GM12878 (cell line): ENCODE measurements around the gene CA6. TPM values are rescaled to one million over a fixed set of nuclear protein-coding genes. Genes with fewer than 3 reads are reported as not detected.

Source experiments
- ATAC-seq: fragments of 200-7000 bp; cut with Tn5 transposase; 3 replicates; pipeline ENCODE4 v1.9.1; 2020; ENCODE audit warnings: mild to moderate bottlenecking, moderate library complexity
- BruUV-seq: library from RNA; stranded (reverse); fragments of 400-500 nt; replicated peaks from 2 replicates; lab custom pipeline; 2021; lab: Mats Ljungman, UMichigan
- CTCF ChIA-PET: fragments of 300-600 bp; sonication (Branson Sonifier 250); formaldehyde crosslinking; extraction: SDS; loops from one replicate; lab custom pipeline; 2021; ENCODE audit warnings: inconsistent platforms; lab: Yijun Ruan, JAX
- POLR2A ChIA-PET: fragments of 350-600 bp; formaldehyde crosslinking; extraction: SDS; loops from one replicate; lab custom pipeline; 2021; ENCODE audit warnings: inconsistent platforms; lab: Charles Lee
- RAD21 ChIA-PET: fragments of 300-600 bp; sonication (Branson Sonifier 250); formaldehyde crosslinking; loops from one replicate; lab custom pipeline; 2023; ENCODE audit warnings: antibody characterized with exemption; ENCODE audit not compliant: unreplicated experiment; lab: Charles Lee
- SMC1A ChIA-PET: fragments of 300-600 bp; sonication (Branson Sonifier 250); formaldehyde crosslinking; loops from one replicate; lab custom pipeline; 2023; ENCODE audit not compliant: unreplicated experiment, uncharacterized antibody; lab: Charles Lee
- DNase-seq: peaks from one replicate; pipeline ENCODE4 v3.0.0-alpha.2; 2011; ENCODE audit warnings: low read depth, low spot score
- FAIRE-seq: peaks from 3 replicates; lab custom pipeline; 2011; peaks lifted over from hg19 to GRCh38; lab: Jason Lieb, UNC
- H2AFZ ChIP-seq: 2 replicates; pipeline ENCODE4 v1.6.0; 2011; ENCODE audit warnings: low read depth, low read length, control low read depth; ENCODE audit not compliant: control insufficient read depth
- H3K27ac ChIP-seq: 2 replicates; pipeline ENCODE4 v1.5.1; 2011; ENCODE audit warnings: control low read depth; ENCODE audit not compliant: control insufficient read depth, insufficient read depth
- H3K27me3 ChIP-seq, 2 experiments: replicated peaks in 1 of 2; 2 replicates each; pipeline versions ENCODE4 v1.6.0 to v1.6.1; 2011; ENCODE audit warnings: low read length in 1 of 2; ENCODE audit not compliant: control insufficient read depth in 2 of 2, insufficient read depth in 2 of 2
- H3K36me3 ChIP-seq, 2 experiments: 2 replicates each; pipeline ENCODE4 v1.5.1; 2011; ENCODE audit warnings: low read length in 1 of 2; ENCODE audit not compliant: control insufficient read depth in 2 of 2, insufficient read depth in 2 of 2
- H3K4me1 ChIP-seq: 2 replicates; pipeline ENCODE4 v1.6.1; 2011; ENCODE audit warnings: mild to moderate bottlenecking, low read length, moderate library complexity, mixed read lengths; ENCODE audit not compliant: control insufficient read depth, insufficient read depth
- H3K4me2 ChIP-seq: 2 replicates; pipeline ENCODE4 v1.6.0; 2011; ENCODE audit warnings: control low read depth; ENCODE audit not compliant: control insufficient read depth, insufficient read depth
- H3K4me3 ChIP-seq: fragments of 200-600 bp; sonication (generic); 2 replicates; pipeline ENCODE4 v1.5.1; 2016
- H3K79me2 ChIP-seq: 2 replicates; pipeline ENCODE4 v1.6.0; 2011; ENCODE audit warnings: low read length; ENCODE audit not compliant: control insufficient read depth, insufficient read depth
- H3K9ac ChIP-seq: 2 replicates; pipeline ENCODE4 v1.8.0; 2011; ENCODE audit warnings: low read length, control low read depth, mixed read lengths; ENCODE audit not compliant: control insufficient read depth, insufficient read depth
- H3K9me3 ChIP-seq: replicated peaks from 3 replicates; pipeline ENCODE4 v1.5.1; 2011; ENCODE audit warnings: mild to moderate bottlenecking, low read length; ENCODE audit not compliant: control insufficient read depth, insufficient read depth
- H4K20me1 ChIP-seq: 2 replicates; pipeline ENCODE4 v1.6.0; 2011; ENCODE audit not compliant: control insufficient read depth, insufficient read depth
- WGBS: methylation state at CpG from one replicate; pipeline ENCODE4 v1.1.6; 2016; ENCODE audit warnings: low lambda C conversion rate; ENCODE audit not compliant: insufficient replicate concordance, insufficient coverage; ENCODE audit errors: missing lambda C conversion rate; 5-methylcytosine and 5-hydroxymethylcytosine counted together
- in situ Hi-C: fragments of 300-500 bp; cut with MboI; formaldehyde crosslinking; loops from 9 replicates; pipeline ENCODE4 v1.14.3; 2018; ENCODE audit warnings: mixed read lengths
- intact Hi-C: fragments of 100-400 bp; cut with micrococcal nuclease; formaldehyde crosslinking; loops from one replicate; pipeline ENCODE4 v1.14.2; 2022; ENCODE audit not compliant: unreplicated experiment
- polyA plus RNA-seq, 11 experiments: library from polyadenylated mRNA; depleted of rRNA in 4 of 11; unstranded in 6 of 11; stranded (reverse) in 5 of 11; fragments of >200 nt; fragmentation: Nextera tagmentation in 4 of 11; fragmentation: Illumina TruSeq in 1 of 11; extraction: Ambion mirVana in 4 of 11; extraction: Trizol in 1 of 11; gene quantifications; 1 replicate in 1 of 11; 2 replicates in 10 of 11; pipeline versions ENCODE4 v1.2.1 to v1.2.3, GENCODE V29; 2011 to 2016; ENCODE audit warnings: inconsistent platforms in 2 of 11, missing spikeins in 2 of 11, low read depth in 1 of 11
- small RNA-seq: library from RNA; depleted of rRNA; stranded (forward); fragments of <200 nt; gene quantifications from one replicate; pipeline ENCODE3, GENCODE V24; 2014
- total RNA-seq, 4 experiments: library from RNA; depleted of rRNA in 3 of 4; stranded (reverse); fragments of >200 nt in 3 of 4; fragmentation: Illumina TruSeq in 1 of 4; extraction: Trizol in 1 of 4; gene quantifications; 2 replicates each; pipeline versions ENCODE4 v1.2.1 to v1.2.3, GENCODE V29; 2013 to 2021
- TF ChIP-seq, protein P1 (sequence below): fragments of 450-650 bp; IDR thresholded peaks from 2 replicates; pipeline ENCODE4 v1.6.1; 2017; ENCODE audit warnings: mild to moderate bottlenecking, moderate library complexity

The CA6 gene
- total and polyA plus RNA-seq, 10 of the 15 experiments (the other 5 are each of a cell fraction or from before 2014, with no cell fraction given): not detected

DNA sequence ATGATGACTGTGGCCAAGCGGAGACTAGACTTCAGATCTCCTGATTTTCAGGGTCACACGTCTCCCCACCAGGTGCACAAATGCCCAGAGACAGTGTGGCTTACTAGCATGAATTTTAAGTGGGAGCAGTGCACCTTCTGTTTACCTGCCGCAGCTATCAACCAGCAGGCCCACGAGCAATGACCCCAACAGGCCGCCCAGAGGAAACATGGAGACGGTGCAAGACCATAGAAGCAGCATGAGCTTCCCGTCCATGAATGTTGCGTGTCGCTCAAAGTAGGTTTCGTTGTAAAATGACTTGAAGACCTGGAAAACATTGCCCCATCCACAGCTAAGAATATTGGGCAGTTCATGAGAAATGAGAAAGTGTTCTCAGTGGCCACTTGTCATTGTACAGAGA lies 77.1 kb downstream of the CA6 start:
- TF ChIP-seq, protein P1, sequence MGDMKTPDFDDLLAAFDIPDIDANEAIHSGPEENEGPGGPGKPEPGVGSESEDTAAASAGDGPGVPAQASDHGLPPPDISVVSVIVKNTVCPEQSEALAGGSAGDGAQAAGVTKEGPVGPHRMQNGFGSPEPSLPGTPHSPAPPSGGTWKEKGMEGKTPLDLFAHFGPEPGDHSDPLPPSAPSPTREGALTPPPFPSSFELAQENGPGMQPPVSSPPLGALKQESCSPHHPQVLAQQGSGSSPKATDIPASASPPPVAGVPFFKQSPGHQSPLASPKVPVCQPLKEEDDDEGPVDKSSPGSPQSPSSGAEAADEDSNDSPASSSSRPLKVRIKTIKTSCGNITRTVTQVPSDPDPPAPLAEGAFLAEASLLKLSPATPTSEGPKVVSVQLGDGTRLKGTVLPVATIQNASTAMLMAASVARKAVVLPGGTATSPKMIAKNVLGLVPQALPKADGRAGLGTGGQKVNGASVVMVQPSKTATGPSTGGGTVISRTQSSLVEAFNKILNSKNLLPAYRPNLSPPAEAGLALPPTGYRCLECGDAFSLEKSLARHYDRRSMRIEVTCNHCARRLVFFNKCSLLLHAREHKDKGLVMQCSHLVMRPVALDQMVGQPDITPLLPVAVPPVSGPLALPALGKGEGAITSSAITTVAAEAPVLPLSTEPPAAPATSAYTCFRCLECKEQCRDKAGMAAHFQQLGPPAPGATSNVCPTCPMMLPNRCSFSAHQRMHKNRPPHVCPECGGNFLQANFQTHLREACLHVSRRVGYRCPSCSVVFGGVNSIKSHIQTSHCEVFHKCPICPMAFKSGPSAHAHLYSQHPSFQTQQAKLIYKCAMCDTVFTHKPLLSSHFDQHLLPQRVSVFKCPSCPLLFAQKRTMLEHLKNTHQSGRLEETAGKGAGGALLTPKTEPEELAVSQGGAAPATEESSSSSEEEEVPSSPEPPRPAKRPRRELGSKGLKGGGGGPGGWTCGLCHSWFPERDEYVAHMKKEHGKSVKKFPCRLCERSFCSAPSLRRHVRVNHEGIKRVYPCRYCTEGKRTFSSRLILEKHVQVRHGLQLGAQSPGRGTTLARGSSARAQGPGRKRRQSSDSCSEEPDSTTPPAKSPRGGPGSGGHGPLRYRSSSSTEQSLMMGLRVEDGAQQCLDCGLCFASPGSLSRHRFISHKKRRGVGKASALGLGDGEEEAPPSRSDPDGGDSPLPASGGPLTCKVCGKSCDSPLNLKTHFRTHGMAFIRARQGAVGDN: no peak
- H4K20me1 ChIP-seq: no peaks in the 10 kb centered on the region; the same call in 1 of the 2 replicates
- ATAC-seq (no peak), DNase-seq (no peak), FAIRE-seq (no peak)
- no peak overlapping the region for H3K4me2 ChIP-seq
- no peak overlapping the region for H3K4me3 ChIP-seq
- ChIA-PET SMC1A (no interaction called here), RAD21 (no interaction called here), POLR2A (no interaction called here), CTCF (no interaction called here)
- no peak overlapping the region for H3K27ac ChIP-seq
- H2AFZ ChIP-seq: no peak overlapping the region
- no peaks in the 10 kb centered on the region for H3K27me3 ChIP-seq
- intact Hi-C loops: no loop called here
- H3K4me1 ChIP-seq: no peaks in the 10 kb centered on the region
- in situ Hi-C loops: no loop called here
- BruUV-seq: no TSS peak
- no peaks in the 10 kb centered on the region for H3K79me2 ChIP-seq
- H3K9ac ChIP-seq: no peak overlapping the region
- WGBS: 72% methylated on average over 10 of the region's 10 CpGs
- H3K9me3 ChIP-seq: no peaks in the 10 kb centered on the region
- H3K36me3 ChIP-seq: no peaks in the 10 kb centered on the region

Small RNA genes within 50 kb of the gene (small RNA-seq; reads per million reads assigned to genes)
- gene AL139415.2 (not detected), gene RN7SL451P (not detected)

Other genes starting within 250 kb of the CA6 start
- gene RERE, start 128.2 kb upstream of the CA6 start, total RNA-seq (2014; rRNA removed): 27.6 and 41.7 TPM in 2 replicates
- 14.6 and 20.3 TPM in 2 replicates for gene RERE, start 128.2 kb upstream of the CA6 start, total RNA-seq (2014; rRNA removed; fragmentation: Illumina TruSeq; extraction: Trizol)
- 58.9 and 60.5 TPM in 2 replicates for gene RERE, start 128.2 kb upstream of the CA6 start, total RNA-seq (2021)
- 7.0 and 8.9 TPM in 2 replicates for gene RERE, start 128.2 kb upstream of the CA6 start, polyA plus RNA-seq (2011; rRNA removed)
- 21.2 and 25.3 TPM in 2 replicates for gene RERE, start 128.2 kb upstream of the CA6 start, polyA plus RNA-seq (2014; fragmentation: Illumina TruSeq; extraction: Trizol)
- 1 to 10 TPM; 5.2 to 5.9 TPM for gene RERE, start 128.2 kb upstream of the CA6 start, polyA plus RNA-seq (2014; fragmentation: Nextera tagmentation; extraction: Ambion mirVana)
- gene RERE, start 128.2 kb upstream of the CA6 start, polyA plus RNA-seq (2014; rRNA removed): 20.9 and 23.0 TPM in 2 replicates
- 10 to 100 TPM; 15.8 to 20.2 TPM for gene RERE, start 128.2 kb upstream of the CA6 start, polyA plus RNA-seq (2016; fragmentation: Nextera tagmentation; extraction: Ambion mirVana)
- 2,091 and 2,104 TPM in 2 replicates for gene ENO1, start 67.2 kb upstream of the CA6 start, total RNA-seq (2014; rRNA removed)
- gene ENO1, start 67.2 kb upstream of the CA6 start, total RNA-seq (2014; rRNA removed; fragmentation: Illumina TruSeq; extraction: Trizol): 1,863 and 1,937 TPM in 2 replicates
- 1,850 and 1,883 TPM in 2 replicates for gene ENO1, start 67.2 kb upstream of the CA6 start, total RNA-seq (2021)
- gene ENO1, start 67.2 kb upstream of the CA6 start, polyA plus RNA-seq (2011; rRNA removed): 3,232 and 3,745 TPM in 2 replicates
- gene ENO1, start 67.2 kb upstream of the CA6 start, polyA plus RNA-seq (2014; fragmentation: Illumina TruSeq; extraction: Trizol): 1,358 and 1,983 TPM in 2 replicates
- gene ENO1, start 67.2 kb upstream of the CA6 start, polyA plus RNA-seq (2014; fragmentation: Nextera tagmentation; extraction: Ambion mirVana): 1,000 to 10,000 TPM; 3,300 to 4,219 TPM
- 1,935 and 1,951 TPM in 2 replicates for gene ENO1, start 67.2 kb upstream of the CA6 start, polyA plus RNA-seq (2014; rRNA removed)
- 1,000 to 10,000 TPM; 2,558 to 2,669 TPM for gene ENO1, start 67.2 kb upstream of the CA6 start, polyA plus RNA-seq (2016; fragmentation: Nextera tagmentation; extraction: Ambion mirVana)
- not detected in 2 replicates for gene SLC2A7, start 80.6 kb downstream of the CA6 start, total RNA-seq (2014; rRNA removed)
- gene SLC2A7, start 80.6 kb downstream of the CA6 start, total RNA-seq (2014; rRNA removed; fragmentation: Illumina TruSeq; extraction: Trizol): not detected in 2 replicates
- gene SLC2A7, start 80.6 kb downstream of the CA6 start, total RNA-seq (2021): not detected in 2 replicates
- gene SLC2A7, start 80.6 kb downstream of the CA6 start, polyA plus RNA-seq (2011; rRNA removed): not detected in 2 replicates
- not detected in 2 replicates for gene SLC2A7, start 80.6 kb downstream of the CA6 start, polyA plus RNA-seq (2014; fragmentation: Illumina TruSeq; extraction: Trizol)
- gene SLC2A7, start 80.6 kb downstream of the CA6 start, polyA plus RNA-seq (2014; fragmentation: Nextera tagmentation; extraction: Ambion mirVana): not detected
- not detected in 2 replicates for gene SLC2A7, start 80.6 kb downstream of the CA6 start, polyA plus RNA-seq (2014; rRNA removed)
- not detected for gene SLC2A7, start 80.6 kb downstream of the CA6 start, polyA plus RNA-seq (2016; fragmentation: Nextera tagmentation; extraction: Ambion mirVana)
- gene SLC2A5, start 123.8 kb downstream of the CA6 start, total RNA-seq (2014; rRNA removed): 20.1 and 24.2 TPM in 2 replicates
- gene SLC2A5, start 123.8 kb downstream of the CA6 start, total RNA-seq (2014; rRNA removed; fragmentation: Illumina TruSeq; extraction: Trizol): 10.6 and 12.3 TPM in 2 replicates
- 30.9 and 32.3 TPM in 2 replicates for gene SLC2A5, start 123.8 kb downstream of the CA6 start, total RNA-seq (2021)
- gene SLC2A5, start 123.8 kb downstream of the CA6 start, polyA plus RNA-seq (2011; rRNA removed): 60.0 and 76.6 TPM in 2 replicates
- 28.7 and 37.7 TPM in 2 replicates for gene SLC2A5, start 123.8 kb downstream of the CA6 start, polyA plus RNA-seq (2014; fragmentation: Illumina TruSeq; extraction: Trizol)
- 1 to 10 TPM; 4.5 to 5.2 TPM for gene SLC2A5, start 123.8 kb downstream of the CA6 start, polyA plus RNA-seq (2014; fragmentation: Nextera tagmentation; extraction: Ambion mirVana)
- gene SLC2A5, start 123.8 kb downstream of the CA6 start, polyA plus RNA-seq (2014; rRNA removed): 24.7 and 27.4 TPM in 2 replicates
- 10 to 100 TPM; 19.9 to 23.5 TPM for gene SLC2A5, start 123.8 kb downstream of the CA6 start, polyA plus RNA-seq (2016; fragmentation: Nextera tagmentation; extraction: Ambion mirVana)
- 4.7 and 15.9 TPM in 2 replicates for gene GPR157, start 183.2 kb downstream of the CA6 start, total RNA-seq (2014; rRNA removed)
- 2.8 and 5.0 TPM in 2 replicates for gene GPR157, start 183.2 kb downstream of the CA6 start, total RNA-seq (2014; rRNA removed; fragmentation: Illumina TruSeq; extraction: Trizol)
- 10.1 and 12.2 TPM in 2 replicates for gene GPR157, start 183.2 kb downstream of the CA6 start, total RNA-seq (2021)
- 1.3 and 3.7 TPM in 2 replicates for gene GPR157, start 183.2 kb downstream of the CA6 start, polyA plus RNA-seq (2011; rRNA removed)
- gene GPR157, start 183.2 kb downstream of the CA6 start, polyA plus RNA-seq (2014; fragmentation: Illumina TruSeq; extraction: Trizol): 2.5 and 2.8 TPM in 2 replicates
- 1 to 10 TPM in 1 of 2 experiments, under 1 TPM in 1; 0.66 to 1.1 TPM for gene GPR157, start 183.2 kb downstream of the CA6 start, polyA plus RNA-seq (2014; fragmentation: Nextera tagmentation; extraction: Ambion mirVana)
- gene GPR157, start 183.2 kb downstream of the CA6 start, polyA plus RNA-seq (2014; rRNA removed): 2.6 and 3.2 TPM in 2 replicates
- 1 to 10 TPM in 1 of 2 experiments, under 1 TPM in 1; 0.86 to 2.9 TPM for gene GPR157, start 183.2 kb downstream of the CA6 start, polyA plus RNA-seq (2016; fragmentation: Nextera tagmentation; extraction: Ambion mirVana)